Fibroblast of mammary gland (primary cell): ENCODE data around the gene ELP1.
"Not testable (repeated sequence)": the region's sequence is repeated elsewhere in the genome, so short reads cannot be mapped to it uniquely, and the experiment has no call there.

Source experiments
- DNase-seq: peaks from one replicate; pipeline ENCODE4 v3.0.0-alpha.2; 2010; ENCODE audit warnings: low read depth
- H3K4me3 ChIP-seq: 2 replicates; pipeline ENCODE4 v1.5.1; 2011; ENCODE audit warnings: low read depth, mild to moderate bottlenecking, low read length, moderate library complexity; ENCODE audit not compliant: control insufficient read depth
- TF ChIP-seq, protein P1 (sequence below): conservative IDR thresholded peaks from 2 replicates; pipeline ENCODE4 v1.5.1; 2011; ENCODE audit warnings: low read depth, low read length, inconsistent platforms; ENCODE audit not compliant: control insufficient read depth, insufficient read depth

Gene ELP1

DNA sequence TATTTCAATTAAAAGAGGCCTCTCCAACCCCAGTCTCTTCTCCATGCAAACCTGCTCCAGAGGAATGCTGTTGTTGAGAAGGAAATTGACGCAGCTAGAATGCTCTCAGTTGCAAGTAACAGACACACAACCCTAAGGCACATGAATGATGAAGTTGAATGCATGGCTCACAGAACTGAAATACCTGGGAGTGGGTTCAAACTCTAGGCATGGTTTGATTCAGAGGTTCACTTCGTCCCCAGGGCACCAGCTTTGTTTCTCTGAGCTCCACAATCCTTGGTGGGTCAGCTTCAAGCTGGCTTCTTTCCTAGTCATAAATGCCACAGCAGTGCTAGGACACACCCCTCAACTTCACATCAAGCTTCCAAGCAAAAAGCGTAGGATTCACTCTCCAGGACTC lies 82.8 kb downstream of the ELP1 start:
- TF ChIP-seq, protein P1, sequence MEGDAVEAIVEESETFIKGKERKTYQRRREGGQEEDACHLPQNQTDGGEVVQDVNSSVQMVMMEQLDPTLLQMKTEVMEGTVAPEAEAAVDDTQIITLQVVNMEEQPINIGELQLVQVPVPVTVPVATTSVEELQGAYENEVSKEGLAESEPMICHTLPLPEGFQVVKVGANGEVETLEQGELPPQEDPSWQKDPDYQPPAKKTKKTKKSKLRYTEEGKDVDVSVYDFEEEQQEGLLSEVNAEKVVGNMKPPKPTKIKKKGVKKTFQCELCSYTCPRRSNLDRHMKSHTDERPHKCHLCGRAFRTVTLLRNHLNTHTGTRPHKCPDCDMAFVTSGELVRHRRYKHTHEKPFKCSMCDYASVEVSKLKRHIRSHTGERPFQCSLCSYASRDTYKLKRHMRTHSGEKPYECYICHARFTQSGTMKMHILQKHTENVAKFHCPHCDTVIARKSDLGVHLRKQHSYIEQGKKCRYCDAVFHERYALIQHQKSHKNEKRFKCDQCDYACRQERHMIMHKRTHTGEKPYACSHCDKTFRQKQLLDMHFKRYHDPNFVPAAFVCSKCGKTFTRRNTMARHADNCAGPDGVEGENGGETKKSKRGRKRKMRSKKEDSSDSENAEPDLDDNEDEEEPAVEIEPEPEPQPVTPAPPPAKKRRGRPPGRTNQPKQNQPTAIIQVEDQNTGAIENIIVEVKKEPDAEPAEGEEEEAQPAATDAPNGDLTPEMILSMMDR: no peak
- no peak overlapping the region for H3K4me3 ChIP-seq
- no peak for DNase-seq

DNA sequence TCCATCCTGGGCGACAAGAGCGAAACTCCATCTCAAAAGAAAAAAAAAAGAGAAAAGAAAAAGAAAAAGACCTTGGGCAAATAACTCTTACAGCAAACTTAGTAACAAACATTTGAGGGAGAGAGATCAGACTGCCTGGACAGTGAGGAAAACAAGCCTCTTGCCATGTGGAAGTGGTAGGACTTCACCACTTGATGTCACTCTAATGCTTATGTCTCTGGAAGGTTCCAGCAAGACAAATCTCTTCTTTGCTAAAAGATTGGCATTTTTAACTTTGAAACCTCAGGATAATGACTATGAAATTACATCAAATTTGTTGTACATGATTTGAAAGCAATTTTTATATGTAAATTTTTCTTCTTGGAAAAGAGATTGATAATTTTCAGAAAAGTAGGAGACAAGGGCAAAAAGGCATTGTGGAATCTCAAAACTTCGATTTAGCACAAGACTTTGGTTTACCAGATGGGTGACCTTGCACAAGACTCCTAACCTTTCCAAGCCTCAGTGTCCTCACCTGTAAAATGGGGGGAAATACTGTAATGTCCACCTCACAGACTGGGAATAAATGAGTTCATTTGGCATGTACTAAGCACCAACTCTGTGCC lies 83.5 kb downstream of the ELP1 start:
- TF ChIP-seq, protein P1: peak; percentile 39
- no peak overlapping the region for H3K4me3 ChIP-seq
- DNase-seq: peak; percentile 45

DNA sequence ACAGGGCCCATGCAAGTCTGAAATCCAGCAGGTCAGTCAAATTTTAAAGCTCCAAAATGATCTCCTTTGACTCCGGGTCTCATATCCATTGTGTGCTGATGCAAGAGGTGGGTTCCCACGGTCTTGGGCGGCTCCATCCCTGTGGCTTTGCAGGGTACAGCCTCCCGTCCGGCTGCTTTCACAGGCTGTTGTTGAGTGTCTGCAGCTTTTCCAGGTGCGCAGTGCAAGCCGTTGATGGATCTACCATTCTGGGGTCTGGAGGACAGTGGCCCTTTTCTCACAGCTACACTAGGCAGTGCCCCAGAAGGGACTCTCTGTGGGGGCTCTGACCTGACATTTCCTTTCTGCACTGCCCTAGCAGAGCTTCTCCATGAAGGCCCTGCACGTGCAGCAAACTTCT lies 85.6 kb downstream of the ELP1 start:
- not testable (repeated sequence) for DNase-seq, H3K4me3 ChIP-seq

DNA sequence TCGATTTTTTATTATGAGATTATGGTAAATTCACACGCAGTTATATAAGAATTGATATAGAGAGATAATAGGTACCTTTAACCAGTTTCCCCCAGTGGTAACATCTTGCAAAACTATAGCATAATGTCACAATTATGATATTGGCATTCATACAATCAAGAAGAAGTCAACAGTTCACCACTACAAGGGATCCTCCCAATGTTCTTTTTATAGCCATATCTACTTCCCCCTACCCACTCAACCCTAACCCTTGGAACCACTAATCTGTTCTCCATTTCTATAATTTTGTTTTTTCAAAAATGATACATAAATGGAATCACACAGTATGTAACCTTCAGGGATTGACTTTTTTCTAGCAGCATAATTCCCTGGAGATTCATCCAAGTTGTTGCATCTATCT lies 88.0 kb downstream of the ELP1 start:
- H3K4me3 ChIP-seq: no peak overlapping the region

DNA sequence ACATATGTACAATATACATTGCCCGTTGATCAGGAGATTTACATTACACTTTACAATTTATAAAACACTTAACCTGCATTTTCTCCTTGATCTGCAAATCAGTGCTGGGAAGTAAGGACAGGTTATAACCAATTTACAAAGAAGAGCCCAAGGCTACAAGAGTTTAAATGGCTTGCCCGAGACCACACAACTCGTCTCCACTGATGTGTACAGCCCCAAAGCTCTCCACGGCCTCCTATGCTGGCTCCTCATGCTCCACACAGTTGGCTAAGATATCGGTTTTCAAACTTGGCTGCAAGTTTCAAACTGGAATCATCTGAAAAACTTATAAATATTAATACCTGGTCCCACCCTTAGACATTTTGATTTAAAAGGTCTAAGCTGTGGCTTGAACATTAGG lies 88.4 kb downstream of the ELP1 start:
- no peak overlapping the region for H3K4me3 ChIP-seq
- TF ChIP-seq, protein P1: no peak
- DNase-seq: no peak

More for the DNA sequence above, 88.0 kb downstream of the ELP1 start:
- TF ChIP-seq, protein P1: no peak
- DNase-seq: no peak

DNA sequence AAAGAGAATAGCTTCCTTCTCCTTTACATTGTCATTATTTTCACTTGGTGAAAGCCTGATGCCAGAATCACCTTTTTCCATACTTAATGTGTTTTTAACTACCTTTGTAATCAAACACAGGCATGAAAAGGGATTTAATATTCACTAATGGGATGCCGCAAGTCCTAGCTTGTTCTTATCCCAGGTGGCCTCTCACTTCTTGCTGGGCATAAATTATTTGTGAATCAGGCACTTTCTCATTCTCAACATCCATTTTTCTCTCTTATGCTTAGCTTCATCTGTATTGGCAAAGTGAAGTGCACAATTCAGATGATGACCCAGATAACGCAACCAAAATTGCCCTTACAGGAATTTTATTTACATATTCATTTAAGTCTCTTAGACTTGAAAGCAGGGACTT lies 89.1 kb downstream of the ELP1 start:
- TF ChIP-seq, protein P1: no peak
- no peak overlapping the region for H3K4me3 ChIP-seq
- DNase-seq: no peak

DNA sequence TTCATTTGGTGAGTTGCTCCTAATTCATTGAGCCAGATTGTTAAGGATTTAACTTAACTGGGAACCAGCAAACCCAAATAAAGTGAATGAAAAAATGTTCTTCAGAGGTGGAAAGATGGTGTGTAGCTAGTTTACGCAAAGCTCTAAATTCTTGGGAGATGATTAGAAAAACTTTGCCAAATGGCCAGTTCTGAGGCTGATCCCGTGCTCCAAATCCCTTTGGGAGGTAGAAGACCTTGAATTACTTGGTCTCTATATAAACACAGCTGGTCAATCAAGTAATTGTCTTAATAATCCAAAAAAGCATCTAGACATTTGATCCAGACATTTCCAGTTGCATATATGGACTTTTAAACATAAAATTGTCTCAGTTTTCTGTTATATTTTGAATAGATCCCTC lies 89.5 kb downstream of the ELP1 start:
- TF ChIP-seq, protein P1: no peak
- DNase-seq: peak; percentile 53
- H3K4me3 ChIP-seq: no peak overlapping the region
